K562 (cell line): Measurements from ENCODE around the gene CRCP. TPM values are rescaled to one million over a fixed set of nuclear protein-coding genes. Genes with fewer than 3 reads are reported as not detected.
A peak's percentile ranks its signal among the peaks of the same experiment; 100 is the strongest.

Source experiments
- KDM2B ChIP-seq: fragments of 250-450 bp; sonication (Bioruptor Pico); IDR thresholded peaks from 2 replicates; pipeline ENCODE4 v1.8.0; 2021; ENCODE audit warnings: mild to moderate bottlenecking, moderate library complexity
- MAFG ChIP-seq: fragments of 450-650 bp; conservative IDR thresholded peaks from 2 replicates; pipeline ENCODE4 v1.6.1; 2016; ENCODE audit warnings: missing genetic modification characterization, missing compliant biosample characterization
- RB1 ChIP-seq: fragments of 450-650 bp; IDR thresholded peaks from 2 replicates; pipeline ENCODE4 v1.6.1; 2017; ENCODE audit warnings: low read depth, mild to moderate bottlenecking
- SAFB2 ChIP-seq: fragments of 200-400 bp; formaldehyde crosslinking; IDR thresholded peaks from 2 replicates; pipeline ENCODE4 v1.6.1; 2018; ENCODE audit warnings: borderline replicate concordance, low read length, low read depth, moderate library complexity; ENCODE audit not compliant: severe bottlenecking
- TGIF2 ChIP-seq: sonication (generic); formaldehyde crosslinking; IDR thresholded peaks from 2 replicates; pipeline ENCODE4 v1.8.1; 2022; ENCODE audit warnings: mild to moderate bottlenecking, missing genetic modification reagents, moderate library complexity
- ZNF311 ChIP-seq: fragments of 250-450 bp; sonication (Bioruptor Pico); IDR thresholded peaks from 2 replicates; pipeline ENCODE4 v1.4.0; 2020; ENCODE audit warnings: mild to moderate bottlenecking, moderate library complexity
- ZNF79 ChIP-seq: fragments of 250-450 bp; sonication (Bioruptor Pico); IDR thresholded peaks from 2 replicates; pipeline ENCODE4 v1.4.0; 2020; ENCODE audit warnings: low read depth, mild to moderate bottlenecking, moderate library complexity
- polyA plus RNA-seq, 8 experiments: library from polyadenylated mRNA; depleted of rRNA in 4 of 8; stranded (reverse) in 5 of 8; unstranded in 3 of 8; fragments of >200 nt; fragmentation: Nextera tagmentation in 2 of 8; fragmentation: Illumina TruSeq in 1 of 8; extraction: Ambion mirVana in 2 of 8; extraction: Trizol in 1 of 8; gene quantifications; 2 replicates each; pipeline versions ENCODE4 v1.2.1 to v1.2.3, GENCODE V29; 2011 to 2014; ENCODE audit warnings: inconsistent platforms in 1 of 8, missing spikeins in 1 of 8
- total RNA-seq, 7 experiments: library from RNA; depleted of rRNA in 6 of 7; stranded (reverse); fragments of >200 nt in 6 of 7; fragmentation: Illumina TruSeq in 2 of 7; extraction: Trizol in 2 of 7; gene quantifications; 2 replicates each; pipeline versions ENCODE4 v1.2.1 to v1.2.3, GENCODE V29; 2011 to 2021; ENCODE audit warnings: low replicate concordance in 1 of 7
- TF ChIP-seq, protein P1 (sequence below): sonication (generic); formaldehyde crosslinking; IDR thresholded peaks from 2 replicates; pipeline ENCODE4 v1.8.0; 2022; ENCODE audit warnings: missing genetic modification reagents, mild to moderate bottlenecking, borderline replicate concordance
- TF ChIP-seq, protein P2 (sequence below): fragments of 200-800 bp; sonication (Bioruptor generic); IDR thresholded peaks from 2 replicates; pipeline ENCODE4 v1.6.1; 2016; ENCODE audit warnings: missing genetic modification characterization, missing compliant biosample characterization
- TF ChIP-seq, protein P3 (sequence below): fragments of 150-350 bp; conservative IDR thresholded peaks from 2 replicates; pipeline ENCODE4 v1.6.1; 2014; ENCODE audit warnings: low read length
- TF ChIP-seq, protein P4 (sequence below): sonication (generic); formaldehyde crosslinking; IDR thresholded peaks from 2 replicates; pipeline ENCODE4 v1.8.0; 2022; ENCODE audit warnings: mild to moderate bottlenecking, missing genetic modification reagents, borderline replicate concordance
- TF ChIP-seq, protein P5 (sequence below), 2 experiments: fragments of 450-650 bp; conservative IDR thresholded peaks; 2 replicates each; pipeline ENCODE4 v1.6.1; 2017; ENCODE audit warnings: mild to moderate bottlenecking in 2 of 2, moderate library complexity in 2 of 2

Gene CRCP
- total and polyA plus RNA-seq, 9 of the 15 experiments (the other 6 are each of a cell fraction or from before 2014, with no cell fraction given) = 22.1 to 58.3 (median 43.4) TPM

DNA sequence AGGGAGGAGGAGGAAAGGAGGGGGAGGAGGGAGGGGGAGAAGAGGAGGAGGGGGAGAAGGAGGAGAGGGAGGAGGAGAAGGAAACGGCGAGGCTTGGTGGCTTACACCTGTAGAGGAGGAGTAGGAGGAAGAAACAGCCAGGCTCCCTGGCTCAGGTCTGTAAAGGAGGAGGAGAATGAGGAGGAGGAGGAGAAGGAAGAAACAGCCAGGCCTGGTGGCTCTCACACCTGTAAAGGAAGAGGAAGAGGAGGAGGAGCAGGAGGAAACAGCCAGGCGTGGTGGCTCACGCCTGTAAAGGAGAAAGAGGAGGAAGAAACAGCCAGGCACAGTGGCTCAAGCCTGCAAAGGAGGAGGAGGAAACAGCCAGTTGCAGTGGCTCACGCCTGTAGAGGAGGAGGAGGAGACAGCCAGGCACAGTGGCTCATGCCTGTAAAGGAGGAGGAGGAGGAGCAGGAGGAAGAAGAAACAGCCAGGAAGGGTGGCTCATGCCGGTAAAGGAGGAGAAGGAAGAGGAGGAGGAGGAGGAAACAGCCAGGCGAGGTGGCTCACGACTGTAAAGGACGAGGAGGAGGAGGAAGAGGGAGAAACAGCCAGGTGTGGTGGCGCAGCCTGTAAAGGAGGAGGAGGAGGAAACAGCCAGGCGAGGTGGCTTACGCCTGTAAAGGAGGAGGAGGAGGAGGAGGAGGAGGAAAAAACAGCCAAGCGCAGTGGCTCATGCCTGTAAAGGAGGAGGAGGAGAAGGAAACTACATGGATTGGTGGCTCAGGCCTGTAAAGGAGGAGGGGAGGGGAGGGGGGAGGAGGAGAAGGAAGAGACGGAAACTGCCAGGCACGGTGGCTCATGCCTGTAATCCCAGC, 14.9 kb upstream of the CRCP start (continued):
- TF ChIP-seq, protein P1, sequence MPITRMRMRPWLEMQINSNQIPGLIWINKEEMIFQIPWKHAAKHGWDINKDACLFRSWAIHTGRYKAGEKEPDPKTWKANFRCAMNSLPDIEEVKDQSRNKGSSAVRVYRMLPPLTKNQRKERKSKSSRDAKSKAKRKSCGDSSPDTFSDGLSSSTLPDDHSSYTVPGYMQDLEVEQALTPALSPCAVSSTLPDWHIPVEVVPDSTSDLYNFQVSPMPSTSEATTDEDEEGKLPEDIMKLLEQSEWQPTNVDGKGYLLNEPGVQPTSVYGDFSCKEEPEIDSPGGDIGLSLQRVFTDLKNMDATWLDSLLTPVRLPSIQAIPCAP = no peak
- TF ChIP-seq, protein P2, sequence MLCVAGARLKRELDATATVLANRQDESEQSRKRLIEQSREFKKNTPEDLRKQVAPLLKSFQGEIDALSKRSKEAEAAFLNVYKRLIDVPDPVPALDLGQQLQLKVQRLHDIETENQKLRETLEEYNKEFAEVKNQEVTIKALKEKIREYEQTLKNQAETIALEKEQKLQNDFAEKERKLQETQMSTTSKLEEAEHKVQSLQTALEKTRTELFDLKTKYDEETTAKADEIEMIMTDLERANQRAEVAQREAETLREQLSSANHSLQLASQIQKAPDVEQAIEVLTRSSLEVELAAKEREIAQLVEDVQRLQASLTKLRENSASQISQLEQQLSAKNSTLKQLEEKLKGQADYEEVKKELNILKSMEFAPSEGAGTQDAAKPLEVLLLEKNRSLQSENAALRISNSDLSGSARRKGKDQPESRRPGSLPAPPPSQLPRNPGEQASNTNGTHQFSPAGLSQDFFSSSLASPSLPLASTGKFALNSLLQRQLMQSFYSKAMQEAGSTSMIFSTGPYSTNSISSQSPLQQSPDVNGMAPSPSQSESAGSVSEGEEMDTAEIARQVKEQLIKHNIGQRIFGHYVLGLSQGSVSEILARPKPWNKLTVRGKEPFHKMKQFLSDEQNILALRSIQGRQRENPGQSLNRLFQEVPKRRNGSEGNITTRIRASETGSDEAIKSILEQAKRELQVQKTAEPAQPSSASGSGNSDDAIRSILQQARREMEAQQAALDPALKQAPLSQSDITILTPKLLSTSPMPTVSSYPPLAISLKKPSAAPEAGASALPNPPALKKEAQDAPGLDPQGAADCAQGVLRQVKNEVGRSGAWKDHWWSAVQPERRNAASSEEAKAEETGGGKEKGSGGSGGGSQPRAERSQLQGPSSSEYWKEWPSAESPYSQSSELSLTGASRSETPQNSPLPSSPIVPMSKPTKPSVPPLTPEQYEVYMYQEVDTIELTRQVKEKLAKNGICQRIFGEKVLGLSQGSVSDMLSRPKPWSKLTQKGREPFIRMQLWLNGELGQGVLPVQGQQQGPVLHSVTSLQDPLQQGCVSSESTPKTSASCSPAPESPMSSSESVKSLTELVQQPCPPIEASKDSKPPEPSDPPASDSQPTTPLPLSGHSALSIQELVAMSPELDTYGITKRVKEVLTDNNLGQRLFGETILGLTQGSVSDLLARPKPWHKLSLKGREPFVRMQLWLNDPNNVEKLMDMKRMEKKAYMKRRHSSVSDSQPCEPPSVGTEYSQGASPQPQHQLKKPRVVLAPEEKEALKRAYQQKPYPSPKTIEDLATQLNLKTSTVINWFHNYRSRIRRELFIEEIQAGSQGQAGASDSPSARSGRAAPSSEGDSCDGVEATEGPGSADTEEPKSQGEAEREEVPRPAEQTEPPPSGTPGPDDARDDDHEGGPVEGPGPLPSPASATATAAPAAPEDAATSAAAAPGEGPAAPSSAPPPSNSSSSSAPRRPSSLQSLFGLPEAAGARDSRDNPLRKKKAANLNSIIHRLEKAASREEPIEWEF (CRISPR knock-in tag) = no peak
- TF ChIP-seq, protein P3, sequence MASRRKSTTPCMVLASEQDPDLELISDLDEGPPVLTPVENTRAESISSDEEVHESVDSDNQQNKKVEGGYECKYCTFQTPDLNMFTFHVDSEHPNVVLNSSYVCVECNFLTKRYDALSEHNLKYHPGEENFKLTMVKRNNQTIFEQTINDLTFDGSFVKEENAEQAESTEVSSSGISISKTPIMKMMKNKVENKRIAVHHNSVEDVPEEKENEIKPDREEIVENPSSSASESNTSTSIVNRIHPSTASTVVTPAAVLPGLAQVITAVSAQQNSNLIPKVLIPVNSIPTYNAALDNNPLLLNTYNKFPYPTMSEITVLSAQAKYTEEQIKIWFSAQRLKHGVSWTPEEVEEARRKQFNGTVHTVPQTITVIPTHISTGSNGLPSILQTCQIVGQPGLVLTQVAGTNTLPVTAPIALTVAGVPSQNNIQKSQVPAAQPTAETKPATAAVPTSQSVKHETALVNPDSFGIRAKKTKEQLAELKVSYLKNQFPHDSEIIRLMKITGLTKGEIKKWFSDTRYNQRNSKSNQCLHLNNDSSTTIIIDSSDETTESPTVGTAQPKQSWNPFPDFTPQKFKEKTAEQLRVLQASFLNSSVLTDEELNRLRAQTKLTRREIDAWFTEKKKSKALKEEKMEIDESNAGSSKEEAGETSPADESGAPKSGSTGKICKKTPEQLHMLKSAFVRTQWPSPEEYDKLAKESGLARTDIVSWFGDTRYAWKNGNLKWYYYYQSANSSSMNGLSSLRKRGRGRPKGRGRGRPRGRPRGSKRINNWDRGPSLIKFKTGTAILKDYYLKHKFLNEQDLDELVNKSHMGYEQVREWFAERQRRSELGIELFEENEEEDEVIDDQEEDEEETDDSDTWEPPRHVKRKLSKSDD = no peak
- TF ChIP-seq, protein P4, sequence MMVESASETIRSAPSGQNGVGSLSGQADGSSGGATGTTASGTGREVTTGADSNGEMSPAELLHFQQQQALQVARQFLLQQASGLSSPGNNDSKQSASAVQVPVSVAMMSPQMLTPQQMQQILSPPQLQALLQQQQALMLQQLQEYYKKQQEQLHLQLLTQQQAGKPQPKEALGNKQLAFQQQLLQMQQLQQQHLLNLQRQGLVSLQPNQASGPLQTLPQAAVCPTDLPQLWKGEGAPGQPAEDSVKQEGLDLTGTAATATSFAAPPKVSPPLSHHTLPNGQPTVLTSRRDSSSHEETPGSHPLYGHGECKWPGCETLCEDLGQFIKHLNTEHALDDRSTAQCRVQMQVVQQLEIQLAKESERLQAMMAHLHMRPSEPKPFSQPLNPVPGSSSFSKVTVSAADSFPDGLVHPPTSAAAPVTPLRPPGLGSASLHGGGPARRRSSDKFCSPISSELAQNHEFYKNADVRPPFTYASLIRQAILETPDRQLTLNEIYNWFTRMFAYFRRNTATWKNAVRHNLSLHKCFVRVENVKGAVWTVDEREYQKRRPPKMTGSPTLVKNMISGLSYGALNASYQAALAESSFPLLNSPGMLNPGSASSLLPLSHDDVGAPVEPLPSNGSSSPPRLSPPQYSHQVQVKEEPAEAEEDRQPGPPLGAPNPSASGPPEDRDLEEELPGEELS (CRISPR knock-in tag) = no peak
- TF ChIP-seq KDM2B (no peak), ZNF311 (no peak), RB1 (no peak), MAFG (tag) (no peak), ZNF79 (CRISPR knock-in tag) (no peak), TGIF2 (CRISPR knock-in tag) (no peak), SAFB2 (no peak)
- TF ChIP-seq, protein P5, sequence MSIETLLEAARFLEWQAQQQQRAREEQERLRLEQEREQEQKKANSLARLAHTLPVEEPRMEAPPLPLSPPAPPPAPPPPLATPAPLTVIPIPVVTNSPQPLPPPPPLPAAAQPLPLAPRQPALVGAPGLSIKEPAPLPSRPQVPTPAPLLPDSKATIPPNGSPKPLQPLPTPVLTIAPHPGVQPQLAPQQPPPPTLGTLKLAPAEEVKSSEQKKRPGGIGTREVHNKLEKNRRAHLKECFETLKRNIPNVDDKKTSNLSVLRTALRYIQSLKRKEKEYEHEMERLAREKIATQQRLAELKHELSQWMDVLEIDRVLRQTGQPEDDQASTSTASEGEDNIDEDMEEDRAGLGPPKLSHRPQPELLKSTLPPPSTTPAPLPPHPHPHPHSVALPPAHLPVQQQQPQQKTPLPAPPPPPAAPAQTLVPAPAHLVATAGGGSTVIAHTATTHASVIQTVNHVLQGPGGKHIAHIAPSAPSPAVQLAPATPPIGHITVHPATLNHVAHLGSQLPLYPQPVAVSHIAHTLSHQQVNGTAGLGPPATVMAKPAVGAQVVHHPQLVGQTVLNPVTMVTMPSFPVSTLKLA (conservative IDR thresholded peaks at IDR 0.05) = peak; percentile 59 to 82; a peak in 3 of 4 replicates
